Measurements from ENCODE around the gene PLEKHA7.

PLEKHA7 gene

DNA sequence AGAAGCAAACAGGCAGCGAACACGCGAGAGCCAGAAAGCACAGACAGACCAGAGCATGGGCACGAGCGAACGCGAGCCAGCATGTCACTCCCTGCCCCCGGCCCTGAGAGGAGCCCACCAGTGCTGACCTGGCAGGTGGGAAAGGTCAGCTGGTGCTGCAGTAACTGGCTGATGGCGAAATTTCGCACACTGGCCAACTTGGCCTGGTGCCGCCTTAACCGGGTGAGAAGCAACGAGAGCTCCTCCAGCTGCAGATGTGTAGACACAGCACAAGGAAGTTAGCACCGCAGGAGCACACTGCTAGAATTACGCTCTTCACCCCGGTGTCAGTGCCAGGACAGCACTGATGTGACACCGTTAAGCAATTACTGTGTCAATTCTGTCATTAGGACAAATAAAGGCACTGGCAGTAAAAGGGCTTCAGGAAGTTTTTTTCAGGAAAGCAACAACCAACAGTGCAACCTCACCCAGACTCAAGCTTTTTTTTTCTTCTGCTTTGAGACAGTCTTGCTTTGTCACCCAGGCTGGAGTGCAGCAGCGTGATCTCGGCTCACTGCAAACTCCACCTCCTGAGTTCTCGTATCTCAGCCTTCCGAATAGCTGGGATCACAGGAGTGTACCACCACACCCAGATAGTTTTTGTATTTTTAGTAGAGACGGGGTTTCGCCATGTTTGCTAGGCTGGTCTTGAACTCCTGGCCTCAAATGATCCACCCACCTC lies 199.0 kb downstream of the PLEKHA7 start:
- in situ Hi-C loops (cut with MboI; ENCODE audit: low sequenced_read_pairs) = no loop called here

DNA sequence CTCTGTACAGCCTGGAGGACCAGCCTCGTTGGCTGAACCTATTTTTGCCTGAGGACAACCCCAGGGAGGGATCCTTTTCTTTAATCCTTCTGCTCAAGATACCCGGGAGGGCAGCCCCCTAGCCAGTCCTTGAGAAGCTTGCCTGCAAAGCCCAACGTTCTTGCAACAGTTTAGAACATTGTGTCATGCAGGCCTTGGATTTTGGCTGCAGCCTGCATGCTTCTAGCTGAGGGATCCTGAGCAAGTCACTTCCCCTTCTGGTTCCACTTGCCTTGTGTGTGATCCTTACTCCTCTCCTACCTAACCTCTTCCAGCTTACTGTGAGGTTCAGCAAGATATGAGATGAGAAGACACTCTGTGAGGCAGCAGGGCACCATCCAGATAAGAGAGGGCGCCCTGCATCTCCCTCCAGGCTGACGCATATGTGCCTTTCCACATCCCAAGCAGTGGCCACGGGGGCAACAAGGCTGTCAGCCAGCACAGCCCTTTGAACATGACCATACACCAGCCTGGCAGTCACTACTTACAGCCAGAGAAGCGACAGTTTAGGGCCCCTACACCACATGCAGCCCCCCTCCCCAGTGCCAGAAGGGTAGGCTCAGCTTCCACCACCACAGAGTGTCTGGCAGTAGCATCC lies 199.7 kb downstream of the PLEKHA7 start:
- in situ Hi-C loops (cut with MboI; ENCODE audit: low sequenced_read_pairs) = no loop called here

DNA sequence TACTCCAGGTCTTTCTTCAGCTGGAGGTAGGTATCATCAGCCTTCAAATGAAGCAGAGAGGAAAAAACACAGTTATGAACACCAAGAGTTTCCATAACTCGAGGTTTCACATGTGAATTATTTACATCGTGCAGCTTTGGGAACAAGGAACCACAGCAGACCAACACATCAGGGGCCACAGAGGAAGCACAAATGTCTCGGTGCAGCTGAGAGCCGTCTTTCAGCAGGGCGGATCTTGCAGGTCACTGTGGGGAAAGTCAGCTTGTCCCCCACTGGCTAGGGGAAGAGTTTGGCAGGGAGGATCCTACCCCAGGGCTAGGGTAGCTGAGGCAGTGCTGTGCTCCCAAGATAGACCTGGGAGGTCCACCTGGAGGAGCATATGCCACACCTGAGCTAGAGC lies 201.1 kb downstream of the PLEKHA7 start:
- in situ Hi-C loops (cut with MboI; ENCODE audit: low sequenced_read_pairs) = no loop called here

DNA sequence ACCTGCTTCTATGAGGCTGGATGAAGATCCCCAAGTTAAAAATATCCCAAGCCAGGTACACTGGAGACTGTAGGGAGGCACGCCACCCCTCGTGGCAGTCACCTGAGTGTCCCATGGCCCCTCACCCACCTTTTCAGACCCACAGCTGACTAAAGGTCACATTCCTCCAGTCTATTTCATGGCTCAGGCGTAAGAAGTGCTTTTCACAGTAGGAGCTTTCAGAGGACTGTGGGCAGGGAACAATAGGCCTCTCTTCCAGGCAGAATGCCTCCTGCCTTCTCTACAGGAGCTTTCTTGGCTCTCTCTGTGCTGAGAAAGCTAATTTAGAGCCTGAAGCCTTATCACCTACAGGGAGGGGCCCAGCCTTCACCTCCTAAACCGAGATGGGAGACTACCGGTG lies 201.9 kb downstream of the PLEKHA7 start:
- in situ Hi-C loops (cut with MboI; ENCODE audit: low sequenced_read_pairs) = no loop called here

DNA sequence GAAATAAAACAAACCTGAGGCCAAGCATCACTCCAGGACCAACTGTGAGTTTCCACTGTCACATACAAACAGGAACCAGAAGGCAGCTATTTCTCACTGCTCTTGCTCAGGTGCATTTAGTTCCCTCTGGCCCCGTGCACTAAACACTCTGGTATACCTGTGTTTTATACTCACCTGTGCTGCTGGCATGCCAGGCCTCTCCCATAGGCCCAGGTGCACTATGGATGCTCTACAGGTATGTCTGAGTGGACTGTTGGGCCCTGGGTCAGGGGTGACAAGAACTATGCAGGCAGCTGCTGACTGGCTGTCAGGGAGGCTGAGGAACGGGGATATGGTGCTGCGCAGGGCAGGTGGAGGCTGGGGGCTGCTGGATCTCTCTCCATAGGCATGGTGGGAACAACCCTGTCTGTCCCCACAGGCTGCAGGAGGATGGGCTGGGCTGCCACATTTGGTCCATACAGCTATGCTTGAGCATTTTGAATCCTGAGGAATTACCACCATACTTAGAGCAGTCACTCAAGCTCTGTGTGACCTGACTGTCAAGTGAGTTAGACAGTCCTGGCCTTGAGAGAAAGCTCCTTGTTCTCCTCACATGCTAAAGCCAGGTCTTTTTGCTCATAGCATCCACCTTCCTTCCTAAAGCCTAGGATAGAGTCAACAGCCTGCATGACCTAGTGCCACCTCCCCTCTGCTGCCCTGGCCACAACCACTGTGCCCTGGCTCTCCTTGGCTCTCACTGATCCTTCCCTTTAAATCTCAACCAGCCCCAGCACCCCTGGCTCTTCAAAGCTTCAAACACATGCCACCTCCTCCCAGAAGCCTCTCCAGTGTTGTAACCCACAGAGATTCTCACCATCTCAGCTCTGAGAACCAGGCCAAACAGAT lies 202.8 kb downstream of the PLEKHA7 start:
- in situ Hi-C loops (cut with MboI; ENCODE audit: low sequenced_read_pairs) = no loop called here

DNA sequence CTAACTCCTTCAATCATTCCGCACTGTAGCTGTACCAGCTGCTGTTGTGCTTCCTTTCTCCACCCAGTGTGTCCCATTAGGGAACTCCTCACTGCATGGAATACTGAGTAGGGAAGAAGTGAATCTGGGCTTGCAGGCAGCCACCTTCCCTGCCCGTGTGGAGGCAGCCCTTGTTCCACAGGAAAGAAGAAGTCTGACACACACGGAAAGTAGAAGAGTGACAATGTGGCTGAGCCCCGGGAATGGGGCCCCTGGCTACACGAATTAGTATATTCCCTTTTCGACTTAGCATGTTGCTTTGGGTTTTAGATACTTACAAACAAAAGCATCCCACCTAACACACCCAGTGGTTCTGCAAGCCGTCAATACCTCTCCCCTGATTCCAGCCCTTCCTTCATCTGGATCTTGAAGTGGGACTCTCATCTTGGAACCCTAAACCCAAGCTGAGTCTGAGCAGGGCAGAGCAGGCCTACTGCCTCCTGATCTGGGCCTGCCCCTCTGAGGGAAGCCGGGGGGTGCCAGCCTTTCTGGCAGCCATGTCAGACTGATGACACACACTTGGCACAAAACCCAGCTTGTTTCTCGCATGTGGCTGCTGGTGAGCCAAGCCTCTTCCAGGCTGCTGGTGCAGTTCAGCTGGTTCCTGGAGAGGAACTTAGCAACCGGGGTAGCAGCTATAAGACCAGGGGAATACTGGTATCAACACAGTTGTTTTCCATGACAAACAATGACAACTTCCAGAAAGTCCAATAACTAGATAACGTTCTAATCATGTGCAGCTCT lies 204.1 kb downstream of the PLEKHA7 start:
- in situ Hi-C loops (cut with MboI; ENCODE audit: low sequenced_read_pairs) = no loop called here

DNA sequence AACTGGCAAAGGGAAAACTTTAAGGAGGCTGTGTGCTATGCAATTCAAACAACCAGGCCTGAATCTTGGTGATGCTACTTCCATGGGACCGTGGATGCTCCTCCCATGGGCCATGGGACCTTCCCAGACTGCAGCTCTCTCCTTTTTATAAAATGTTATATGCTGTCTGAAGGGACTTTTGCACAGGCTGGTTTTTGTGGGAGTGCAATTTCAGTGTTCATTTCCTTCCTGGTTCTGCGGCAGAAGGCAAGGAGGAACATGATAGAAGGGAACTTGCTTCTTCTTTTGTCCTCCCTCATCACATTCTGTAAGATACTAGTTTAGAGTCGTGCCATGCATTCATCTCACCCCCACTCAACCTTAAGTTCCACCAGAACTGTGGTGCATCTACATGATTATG lies 206.9 kb downstream of the PLEKHA7 start:
- in situ Hi-C loops (cut with MboI; ENCODE audit: low sequenced_read_pairs) = no loop called here

DNA sequence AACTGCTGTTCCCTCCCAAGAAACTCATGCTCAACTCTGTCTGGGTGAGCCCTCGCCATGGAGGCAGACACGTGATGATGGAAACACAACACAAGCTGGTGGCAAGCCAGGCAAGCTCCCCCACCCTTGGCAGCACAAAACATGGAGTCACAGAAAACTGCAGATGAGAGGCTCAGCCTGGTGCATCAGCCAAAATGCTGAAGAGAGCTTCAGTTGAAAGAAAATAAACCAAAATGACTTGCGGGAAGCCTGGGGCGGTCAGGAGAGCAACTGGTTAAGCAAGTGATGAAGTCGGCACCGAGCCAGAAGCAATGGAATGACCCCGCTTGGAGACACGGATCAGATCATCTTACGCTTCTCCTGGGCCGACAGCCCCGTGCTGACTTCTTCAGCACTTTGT lies 207.4 kb downstream of the PLEKHA7 start:
- in situ Hi-C loops (cut with MboI; ENCODE audit: low sequenced_read_pairs) = no loop called here

DNA sequence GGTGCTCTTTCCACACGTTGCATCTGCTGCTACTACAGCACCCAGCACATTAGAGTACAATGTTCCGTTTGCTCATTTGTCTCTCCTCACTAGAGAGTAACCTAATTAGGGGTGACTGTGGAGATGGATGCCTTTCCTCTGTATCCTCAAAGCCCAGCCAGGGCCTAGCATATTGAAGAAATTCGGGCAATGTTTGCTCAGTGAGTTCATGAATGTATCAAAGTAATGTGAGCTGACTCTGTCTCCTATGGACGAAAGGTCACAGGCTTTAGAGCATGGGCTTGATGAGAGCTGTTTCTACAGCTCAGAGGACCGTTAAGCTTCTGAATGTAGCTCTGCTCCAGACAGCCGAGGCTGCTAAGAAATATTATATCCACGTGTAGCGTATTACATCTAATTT lies 208.3 kb downstream of the PLEKHA7 start:
- in situ Hi-C loops (cut with MboI; ENCODE audit: low sequenced_read_pairs) = no loop called here

DNA sequence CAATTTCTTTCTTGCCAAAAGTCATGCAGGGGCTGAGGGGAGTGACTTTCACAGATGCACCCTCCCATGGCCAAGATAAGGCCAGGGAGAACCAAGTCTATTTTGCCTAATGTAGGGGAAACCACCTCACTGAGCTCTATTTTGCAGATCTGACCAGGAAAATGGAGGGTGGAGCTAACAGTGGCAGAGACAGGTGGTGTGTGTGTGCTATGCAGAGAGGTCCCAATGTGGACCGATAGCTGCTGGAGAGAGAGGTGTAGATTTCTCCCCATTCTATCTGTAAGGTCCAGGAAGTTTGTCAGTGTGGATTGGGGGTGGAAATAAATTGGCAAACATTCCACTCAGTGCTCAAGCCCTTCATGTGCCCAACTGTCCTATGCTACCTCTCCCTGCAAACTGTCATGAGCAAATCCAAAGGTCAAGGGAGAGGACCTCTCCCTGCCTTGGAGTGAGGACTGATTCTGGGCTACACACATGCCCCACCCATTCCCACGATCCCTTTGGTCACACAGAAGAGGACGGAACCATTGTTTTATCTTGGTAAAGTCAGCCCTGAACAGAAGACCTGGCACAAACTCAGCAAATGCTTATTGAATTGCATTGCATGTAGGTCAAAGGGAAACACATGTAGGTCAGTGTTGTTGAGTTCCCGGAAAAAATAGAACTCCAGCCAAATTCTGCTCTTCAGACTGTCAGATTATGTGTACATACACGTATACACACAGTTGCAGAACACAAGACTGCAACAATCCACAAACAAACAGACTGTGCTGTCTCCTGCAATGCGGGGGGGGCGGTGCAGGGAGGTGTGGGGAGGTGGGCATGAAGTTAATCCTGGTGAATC lies 209.9 kb downstream of the PLEKHA7 start:
- in situ Hi-C loops (cut with MboI; ENCODE audit: low sequenced_read_pairs) = no loop called here

DNA sequence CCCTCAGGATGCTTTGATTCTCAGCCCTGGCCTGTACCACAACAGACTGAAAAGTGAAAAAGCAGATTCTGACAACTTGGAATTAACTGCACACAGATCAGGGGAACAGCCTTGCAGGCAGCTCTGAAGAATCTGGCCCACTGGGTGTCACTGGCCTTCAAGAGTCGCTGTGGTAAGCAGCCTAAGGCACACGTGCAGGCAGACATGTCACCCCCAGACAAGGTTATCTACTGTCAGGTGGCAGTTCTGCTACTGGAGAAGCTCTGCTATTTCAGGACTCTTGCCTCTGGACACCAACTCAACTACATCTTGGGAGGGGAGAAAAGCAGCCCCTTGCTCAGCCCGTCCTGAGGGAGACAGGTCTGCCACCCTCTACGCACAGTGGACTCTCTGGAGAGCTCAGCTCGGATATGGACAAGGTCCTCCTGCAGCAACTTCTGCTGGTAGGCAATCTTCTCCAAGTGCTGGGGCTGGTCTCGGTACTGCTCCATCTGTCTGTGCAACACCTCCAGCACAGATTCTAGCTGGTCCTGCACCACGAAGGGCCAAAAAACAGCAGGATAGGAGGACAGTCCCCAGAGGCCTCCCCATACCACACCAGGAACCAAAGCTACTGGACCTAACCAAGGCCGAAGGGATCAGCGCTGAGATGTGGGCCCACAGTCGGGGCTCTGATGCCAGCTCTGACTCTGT lies 212.8 kb downstream of the PLEKHA7 start:
- in situ Hi-C loops (cut with MboI; ENCODE audit: low sequenced_read_pairs) = no loop called here

DNA sequence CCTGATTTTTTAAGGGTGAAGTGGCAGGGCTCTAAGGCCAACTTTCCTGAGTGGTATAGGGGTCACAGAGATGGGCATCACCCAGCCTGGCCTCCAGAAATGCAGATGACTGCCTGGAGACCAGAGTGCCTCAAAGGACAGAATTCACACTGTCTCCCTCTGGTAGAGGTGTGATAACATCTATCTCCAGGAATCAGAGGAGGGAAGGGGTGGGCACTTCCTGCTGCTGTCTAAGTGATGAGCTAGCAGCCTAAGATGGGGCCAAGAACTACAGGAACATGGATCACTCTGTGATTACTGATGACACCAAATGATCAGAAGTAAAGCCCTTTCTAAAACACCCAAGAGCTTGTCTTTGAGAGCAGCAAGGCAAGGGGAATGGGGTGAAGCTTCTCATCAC lies 213.8 kb downstream of the PLEKHA7 start:
- in situ Hi-C loops (cut with MboI; ENCODE audit: low sequenced_read_pairs) = no loop called here

DNA sequence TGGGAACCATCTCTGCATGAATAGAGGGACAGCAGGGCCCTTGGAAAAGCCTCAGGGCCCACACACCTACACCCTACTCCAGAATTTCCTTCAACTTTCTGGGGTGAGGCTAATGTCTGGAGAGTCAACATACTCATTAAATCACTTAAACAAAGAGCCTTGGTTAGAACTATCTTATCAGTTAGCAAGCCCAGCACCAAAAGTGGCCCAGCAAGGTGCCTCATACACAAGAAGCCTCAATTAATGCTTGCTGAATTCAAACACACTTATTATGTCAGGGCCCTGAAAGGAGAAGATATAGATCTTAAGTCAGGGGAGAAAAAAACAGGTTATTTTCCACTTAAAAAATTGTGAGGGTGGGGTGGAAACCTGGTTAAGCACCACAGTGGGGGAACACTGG lies 214.3 kb downstream of the PLEKHA7 start:
- in situ Hi-C loops (cut with MboI; ENCODE audit: low sequenced_read_pairs) = loop anchor here (25.0 kb wide), 1 partner anchor 262 kb away; no protein-coding TSS in a partner anchor

DNA sequence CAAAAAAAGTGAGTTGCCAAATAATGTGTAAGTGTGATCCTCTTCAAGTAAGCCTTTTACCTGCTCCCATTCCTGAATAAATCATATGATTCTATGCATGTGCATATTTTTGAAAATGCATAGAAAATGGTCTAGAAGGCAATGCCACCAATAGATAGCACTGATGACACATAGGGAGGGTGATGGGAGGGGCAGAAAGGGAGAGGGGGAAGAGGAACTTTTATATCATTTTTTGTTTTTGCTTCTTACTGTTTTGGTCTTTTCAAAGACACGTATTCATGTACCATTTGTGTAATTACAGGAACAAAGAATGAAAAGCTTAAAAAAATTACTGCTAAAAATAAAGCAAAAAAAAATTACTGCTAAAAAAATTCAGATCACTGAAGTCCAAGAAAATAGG lies 215.0 kb downstream of the PLEKHA7 start:
- in situ Hi-C loops (cut with MboI; ENCODE audit: low sequenced_read_pairs) = loop anchor here (25.0 kb wide), 1 partner anchor 263 kb away; no protein-coding TSS in a partner anchor

DNA sequence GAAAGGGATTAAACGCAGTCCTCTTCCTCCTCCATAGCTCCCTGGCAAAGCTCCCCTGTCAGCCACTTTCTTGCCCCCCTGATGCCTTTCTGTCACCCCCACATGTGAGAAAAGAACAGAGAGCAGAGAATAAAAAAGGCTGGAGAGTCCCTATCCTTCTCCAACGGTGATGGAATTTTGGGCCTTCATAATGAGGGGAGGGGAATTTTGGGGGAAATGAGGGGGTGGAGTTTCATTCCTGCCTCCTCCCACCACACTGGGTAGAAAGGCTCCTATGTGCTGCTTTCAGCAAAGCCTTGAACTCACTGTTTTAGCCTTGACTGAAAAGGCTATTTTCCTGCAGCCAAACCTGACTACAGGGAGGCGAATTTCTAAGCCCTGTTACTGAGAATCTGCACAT lies 216.4 kb downstream of the PLEKHA7 start:
- in situ Hi-C loops (cut with MboI; ENCODE audit: low sequenced_read_pairs) = loop anchor here (25.0 kb wide), 1 partner anchor 265 kb away; no protein-coding TSS in a partner anchor

DNA sequence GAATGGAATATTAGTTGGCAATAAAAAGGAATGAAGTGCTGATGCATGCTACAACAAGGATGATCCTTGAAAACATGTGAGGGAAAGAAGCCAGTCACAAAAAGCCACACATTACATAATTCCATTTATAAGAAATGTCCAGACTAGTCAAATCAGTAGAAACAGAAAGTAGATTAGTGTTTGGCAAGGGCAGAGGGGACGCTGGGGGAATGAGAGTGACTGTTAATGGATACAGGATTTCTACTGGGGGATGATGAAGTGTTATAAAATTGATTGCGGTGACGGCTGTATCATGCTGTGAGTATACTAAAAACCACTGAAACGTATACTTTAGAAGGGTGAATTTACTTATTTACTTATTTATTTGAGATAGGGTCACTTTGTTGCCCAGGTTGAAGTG lies 217.9 kb downstream of the PLEKHA7 start:
- in situ Hi-C loops (cut with MboI; ENCODE audit: low sequenced_read_pairs) = loop anchor here (25.0 kb wide), 1 partner anchor 266 kb away; no protein-coding TSS in a partner anchor

DNA sequence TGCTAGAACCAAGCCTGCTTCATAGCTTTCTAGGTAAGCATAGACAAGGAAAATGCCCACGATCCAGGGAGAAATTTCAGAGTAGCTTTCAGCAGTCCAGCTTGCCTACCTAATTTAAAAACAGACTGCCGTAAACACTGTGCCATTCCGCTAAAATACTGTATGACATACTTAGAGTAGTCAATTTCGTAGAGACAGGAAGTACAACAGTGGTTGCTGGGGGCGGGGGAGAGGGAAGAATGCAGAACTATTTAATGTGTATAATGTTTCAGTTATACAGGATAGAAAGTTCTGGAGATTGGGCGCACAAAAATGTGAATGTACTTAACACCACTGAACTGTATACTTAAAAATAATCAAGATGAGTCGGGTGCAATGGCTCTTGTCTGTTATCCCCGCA lies 219.1 kb downstream of the PLEKHA7 start:
- in situ Hi-C loops (cut with MboI; ENCODE audit: low sequenced_read_pairs) = loop anchor here (25.0 kb wide), 1 partner anchor 267 kb away; no protein-coding TSS in a partner anchor

DNA sequence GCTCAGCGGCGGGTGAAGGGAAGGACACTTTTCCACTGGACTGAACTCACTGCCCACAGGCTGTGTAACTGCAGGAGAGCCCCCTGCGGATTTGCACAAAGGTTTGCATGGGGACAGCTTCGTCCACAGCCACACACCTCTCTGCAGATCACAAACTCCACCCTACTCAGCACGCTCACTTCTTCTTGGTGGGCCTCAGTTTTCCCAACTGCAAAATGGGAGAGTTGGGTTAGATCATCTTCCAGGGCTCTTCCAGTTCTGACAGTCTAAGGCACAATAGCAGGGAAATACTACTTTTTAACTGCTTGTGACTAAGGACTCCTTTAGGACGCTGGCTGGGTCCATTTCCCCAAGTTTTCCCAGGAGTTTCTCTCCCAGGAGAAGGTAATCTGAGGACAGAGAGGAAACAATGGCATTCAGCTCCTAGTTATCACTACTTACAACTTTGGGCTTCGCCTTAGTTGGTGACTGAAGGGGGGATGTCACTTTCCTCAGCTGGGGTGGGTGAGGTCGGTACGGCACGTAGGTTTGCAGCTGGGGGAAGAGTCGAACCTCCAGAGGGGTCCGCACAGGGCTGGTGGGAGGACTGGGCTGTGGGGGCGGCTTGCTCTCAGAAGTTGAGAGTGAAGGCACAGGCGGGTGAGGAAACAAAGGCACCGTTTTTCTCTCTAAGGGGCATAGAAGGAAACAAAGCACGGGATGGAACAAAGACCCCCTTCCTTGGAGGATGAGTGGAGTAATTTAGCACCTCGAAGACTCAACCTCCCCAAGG lies 220.0 kb downstream of the PLEKHA7 start:
- in situ Hi-C loops (cut with MboI; ENCODE audit: low sequenced_read_pairs) = loop anchor here (25.0 kb wide), 1 partner anchor 268 kb away; no protein-coding TSS in a partner anchor
